NCI-H82 treated with DMSO at 0.1 percent for 48 hours (cell line): ENCODE data around the gene SLC23A1.

Experiments used
- DNase-seq: peaks from one replicate; lab custom pipeline; 2025; ENCODE audit not compliant: unreplicated experiment; lab: John Stamatoyannopoulos, UW

SLC23A1 gene

GRCh38 chr5:139408191-139408590 lies 25.1 kb upstream of the SLC23A1 start:
- DNase-seq, result no peak

- no peak for DNase-seq
Observed at GRCh38 chr5:139407517-139407916, 24.4 kb upstream of the SLC23A1 start.

- DNase-seq, result no peak
Observed at GRCh38 chr5:139406963-139407362, 23.9 kb upstream of the SLC23A1 start.

GRCh38 chr5:139404484-139404840 lies 21.4 kb upstream of the SLC23A1 start:
- no peak for DNase-seq

- DNase-seq, result peak; percentile 89
Observed at GRCh38 chr5:139403787-139404483, 20.8 kb upstream of the SLC23A1 start, which contains the start of gene SPATA24. Gene SPATA24 (minus strand): TSS chr5:139404089. CDS start chr5:139404060, 29 bp downstream.

- DNase-seq, result no peak
Observed at GRCh38 chr5:139403418-139403786, 20.3 kb upstream of the SLC23A1 start.

GRCh38 chr5:139402561-139403158 lies 19.6 kb upstream of the SLC23A1 start:
- DNase-seq, result no peak

- DNase-seq, result no peak
Observed at GRCh38 chr5:139401546-139401945, 18.4 kb upstream of the SLC23A1 start.

GRCh38 chr5:139399501-139400121 lies 16.5 kb upstream of the SLC23A1 start:
- DNase-seq, result no peak

- no peak for DNase-seq
Observed at GRCh38 chr5:139397921-139398320, 14.8 kb upstream of the SLC23A1 start.

- DNase-seq, result no peak
Observed at GRCh38 chr5:139396691-139397090, 13.6 kb upstream of the SLC23A1 start.

GRCh38 chr5:139395844-139396640 lies 12.9 kb upstream of the SLC23A1 start:
- no peak for DNase-seq

- no peak for DNase-seq
Observed at GRCh38 chr5:139394654-139395566, 11.8 kb upstream of the SLC23A1 start, which contains the start of gene PROB1. Gene PROB1 (minus strand): TSS chr5:139395104. CDS start chr5:139395081, 23 bp downstream.

GRCh38 chr5:139394123-139394653 lies 11.1 kb upstream of the SLC23A1 start:
- DNase-seq, result no peak

- DNase-seq, result no peak
Observed at GRCh38 chr5:139393497-139394122, 10.5 kb upstream of the SLC23A1 start.

GRCh38 chr5:139392678-139393496 lies 9.8 kb upstream of the SLC23A1 start:
- DNase-seq, result no peak

GRCh38 chr5:139392324-139392677 lies 9.2 kb upstream of the SLC23A1 start:
- no peak for DNase-seq

- DNase-seq, result no peak
Observed at GRCh38 chr5:139391570-139392323, 8.7 kb upstream of the SLC23A1 start.
